Heart left ventricle (tissue), 16 donors: Measurements from ENCODE around the gene DUOXA1. TPM values are rescaled to one million over a fixed set of nuclear protein-coding genes. Genes with fewer than 3 reads are reported as not detected.

ENCODE experiments used
- ATAC-seq, 4 donors: fragments of 200-7000 bp; cut with Tn5 transposase; one replicate each; pipeline ENCODE4 v1.9.1; 2020 to 2022; ENCODE audit warnings: moderate library complexity in 4 of 4, mild to moderate bottlenecking in 3 of 4, moderate number of reproducible peaks in 1 of 4
- DNase-seq, 5 donors: peaks; one replicate each; pipeline ENCODE4 v3.0.0-alpha.2; 2020
- H3K27ac ChIP-seq, 12 donors: fragments of 200-600 bp; sonication (generic) in 4 of 12; one replicate each; pipeline versions ENCODE4 v1.5.0 to v1.8.0; 2016 to 2022; ENCODE audit warnings: mild to moderate bottlenecking in 2 of 12
- H3K27me3 ChIP-seq, 9 donors: fragments of 200-600 bp; sonication (generic) in 2 of 9; one replicate each; pipeline versions ENCODE4 v1.5.1 to v1.8.0; 2016 to 2022; ENCODE audit warnings: mild to moderate bottlenecking in 3 of 9
- H3K36me3 ChIP-seq, 9 donors: fragments of 200-600 bp; sonication (generic) in 2 of 9; one replicate each; pipeline versions ENCODE4 v1.5.0 to v1.8.0; 2018 to 2022; ENCODE audit warnings: mild to moderate bottlenecking in 2 of 9
- H3K4me1 ChIP-seq, 12 donors: fragments of 200-600 bp; sonication (generic) in 4 of 12; one replicate each; pipeline versions ENCODE4 v1.5.0 to v1.8.0; 2016 to 2022; ENCODE audit warnings: mild to moderate bottlenecking in 3 of 12
- H3K4me3 ChIP-seq, 12 donors: fragments of 200-600 bp; sonication (generic) in 4 of 12; one replicate each; pipeline versions ENCODE4 v1.5.0 to v1.8.0; 2017 to 2022; ENCODE audit warnings: mild to moderate bottlenecking in 9 of 12, moderate library complexity in 4 of 12
- H3K9me3 ChIP-seq, 12 donors: fragments of 200-600 bp; sonication (generic) in 4 of 12; one replicate each; pipeline versions ENCODE4 v1.5.0 to v1.8.0; 2016 to 2022; ENCODE audit warnings: mild to moderate bottlenecking in 1 of 12
- POLR2A ChIP-seq, 2 donors: fragments of 450-650 bp; IDR thresholded peaks; one replicate each; pipeline ENCODE4 v1.6.1; 2017; ENCODE audit warnings: antibody characterized with exemption in 2 of 2, mild to moderate bottlenecking in 2 of 2, moderate library complexity in 2 of 2
- WGBS, 4 donors: extraction: QIAGEN DNeasy Blood & Tissue Kit in 2 of 4; methylation state at CpG; one replicate each; pipeline versions ENCODE4 v1.1.5 to v1.1.7; 2013 to 2018; 5-methylcytosine and 5-hydroxymethylcytosine counted together
- intact Hi-C, 10 donors: fragments of 100-400 bp; cut with DNase I; formaldehyde crosslinking; loops; one replicate each; pipeline versions ENCODE4 v1.11.1 to v1.14.2; 2022
- polyA plus RNA-seq, 2 donors: library from polyadenylated mRNA; stranded (reverse); fragments of 200-250 nt; gene quantifications; one replicate each; pipeline ENCODE4 v1.2.3, GENCODE V29; 2013
- total RNA-seq, 9 donors: library from RNA; depleted of rRNA in 2 of 9; stranded (reverse); fragments of >200 nt in 2 of 9; fragmentation: NEBNext Ultra II Directional in 3 of 9; extraction: Animal tissue kit (Norgen Biotek cat#: 25700) in 3 of 9; gene quantifications; one replicate each; pipeline versions ENCODE4 v1.1.0 to v1.2.4, GENCODE V29; 2016 to 2023
- TF ChIP-seq, protein P1 (sequence below), 12 donors: fragments of 200-600 bp; sonication (generic) in 4 of 12; IDR thresholded peaks; one replicate each; pipeline versions ENCODE4 v1.5.0 to v1.8.0; 2018 to 2022; ENCODE audit warnings: antibody characterized with exemption in 12 of 12, mild to moderate bottlenecking in 5 of 12
- donor health status: ischemic (EF 13 %, LVEDD 7.1; RV severe dilation, severe dysfunction).
- donor health status: healthy with polysubstance abuse.
- donor health status: DM: no; HTN: yes; CAD: no.
- donor health status: DM: no; HTN: no; CAD: no.
- donor health status: ischemic (EF 25% LVEDD 6.9; RV normal size, moderate dysfunction).
- donor health status: ischemic (EF 25% LVEDD 5.7; RV mildly dilated, moderate dysfunction).
- donor health status: healthy.
- donor health status: DM: yes; HTN: yes; CAD: no.
- donor health status: ischemic (EF 35%, LVEDD 5.7; RV mildly dilated, moderate dysfunction).
- donor health status: nonischemic (EF 11% LVEDD 7.7; RV severe dilation, severe dysfunction).
- donor health status: DM: yes; HTN: yes; CAD: no.
- donor health status: PGD.
- donor health status: ischemic (EF 29% LVEDD 5.4; RV normal size, mild dysfunction).
- donor health status: nonischemic (EF 23%, LVEDD 6.1; RV moderate dilation, normal function).

DUOXA1 gene
- total and polyA plus RNA-seq, 11 donors, result 0.11 to 1.3 (median 0.31) TPM; not detected in 3

GRCh38 chr15:45146405-45146804 is 16.7 kb upstream of the DUOXA1 start:
- no peak for ATAC-seq
- H3K27me3 ChIP-seq, result peaks cover 0 to 4% (median 0%) of the 10 kb centered on the region in 9 donors

DNA sequence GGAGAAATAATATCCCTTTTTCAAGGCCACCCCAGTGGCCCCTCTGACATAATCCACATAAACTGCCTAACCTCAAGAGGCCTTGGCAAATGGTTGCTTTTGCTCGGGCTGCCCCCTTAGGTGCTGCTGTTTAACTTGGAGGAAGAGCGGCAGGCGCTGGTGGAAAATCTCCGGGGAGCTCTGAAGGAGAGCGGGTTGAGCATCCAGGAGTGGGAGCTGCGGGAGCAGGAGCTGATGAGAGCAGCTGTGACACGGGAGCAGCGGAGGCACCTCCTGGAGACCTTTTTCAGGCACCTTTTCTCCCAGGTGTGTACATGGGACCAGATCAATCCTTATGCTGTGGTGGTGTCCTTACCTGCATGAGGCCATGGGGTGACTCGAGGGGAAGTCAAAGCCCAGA is 15.1 kb upstream of the DUOXA1 start:
- H3K4me3 ChIP-seq, result no peak overlapping the region
- TF ChIP-seq, protein P1, sequence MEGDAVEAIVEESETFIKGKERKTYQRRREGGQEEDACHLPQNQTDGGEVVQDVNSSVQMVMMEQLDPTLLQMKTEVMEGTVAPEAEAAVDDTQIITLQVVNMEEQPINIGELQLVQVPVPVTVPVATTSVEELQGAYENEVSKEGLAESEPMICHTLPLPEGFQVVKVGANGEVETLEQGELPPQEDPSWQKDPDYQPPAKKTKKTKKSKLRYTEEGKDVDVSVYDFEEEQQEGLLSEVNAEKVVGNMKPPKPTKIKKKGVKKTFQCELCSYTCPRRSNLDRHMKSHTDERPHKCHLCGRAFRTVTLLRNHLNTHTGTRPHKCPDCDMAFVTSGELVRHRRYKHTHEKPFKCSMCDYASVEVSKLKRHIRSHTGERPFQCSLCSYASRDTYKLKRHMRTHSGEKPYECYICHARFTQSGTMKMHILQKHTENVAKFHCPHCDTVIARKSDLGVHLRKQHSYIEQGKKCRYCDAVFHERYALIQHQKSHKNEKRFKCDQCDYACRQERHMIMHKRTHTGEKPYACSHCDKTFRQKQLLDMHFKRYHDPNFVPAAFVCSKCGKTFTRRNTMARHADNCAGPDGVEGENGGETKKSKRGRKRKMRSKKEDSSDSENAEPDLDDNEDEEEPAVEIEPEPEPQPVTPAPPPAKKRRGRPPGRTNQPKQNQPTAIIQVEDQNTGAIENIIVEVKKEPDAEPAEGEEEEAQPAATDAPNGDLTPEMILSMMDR (IDR thresholded peaks at IDR 0.05), result no peak
- TF ChIP-seq POLR2A (IDR thresholded peaks at IDR 0.05), result no peak
- H3K4me1 ChIP-seq, result no peaks in the 10 kb centered on the region
- ATAC-seq (no peak), DNase-seq (no peak)
- intact Hi-C loops, result no loop called here
- H3K27ac ChIP-seq, result no peak overlapping the region
- H3K36me3 ChIP-seq, result peaks cover 0 to 2% (median 0%) of the 10 kb centered on the region in 9 donors
- WGBS, 4 donors, result 76 to 89% (median 82%) methylated on average over 9 of the region's 9 CpGs
- peaks cover 0 to 8% (median 0%) of the 10 kb centered on the region in 9 donors for H3K27me3 ChIP-seq
- H3K9me3 ChIP-seq, result no peaks in the 10 kb centered on the region

More at GRCh38 chr15:45146405-45146804, 16.7 kb upstream of the DUOXA1 start:
- no peaks in the 10 kb centered on the region for H3K4me1 ChIP-seq
- no peak overlapping the region for H3K27ac ChIP-seq
- H3K9me3 ChIP-seq, result no peaks in the 10 kb centered on the region
- intact Hi-C loops, result no loop called here
- H3K4me3 ChIP-seq, result no peak overlapping the region
- H3K36me3 ChIP-seq, result peaks cover 0 to 5% (median 0%) of the 10 kb centered on the region in 9 donors
- TF ChIP-seq POLR2A (IDR thresholded peaks at IDR 0.05), result no peak
- TF ChIP-seq, protein P1 (IDR thresholded peaks at IDR 0.05), result no peak
- 74 to 84% (median 81%) methylated on average over 4 of the region's 4 CpGs for WGBS, 4 donors
- no peak for DNase-seq

- Histone ChIP-seq H3K27me3 (peaks cover 0 to 8% (median 0%) of the 10 kb centered on the region in 9 donors), H3K9me3 (no peaks in the 10 kb centered on the region), H3K4me3 (no peak overlapping the region), H3K36me3 (peaks cover 0 to 2% (median 0%) of the 10 kb centered on the region in 9 donors), H3K27ac (no peak overlapping the region), H3K4me1 (no peaks in the 10 kb centered on the region)
- no peak for ATAC-seq
- intact Hi-C loops, result no loop called here
- no peak for DNase-seq
- whole genome bisulfite sequencing, 4 donors, result 80 to 88% (median 83%) methylated on average over 8 to 11 of the region's 11 CpGs
- TF ChIP-seq, protein P1 (IDR thresholded peaks at IDR 0.05), result no peak
- no peak for TF ChIP-seq POLR2A (IDR thresholded peaks at IDR 0.05)
Measured at GRCh38 chr15:45143946-45144345, 14.3 kb upstream of the DUOXA1 start.

GRCh38 chr15:45143056-45143455 is 13.4 kb upstream of the DUOXA1 start:
- DNase-seq, result no peak
- Histone ChIP-seq H3K27ac (no peak overlapping the region), H3K4me3 (no peak overlapping the region), H3K4me1 (no peaks in the 10 kb centered on the region), H3K36me3 (peaks cover 0 to 2% (median 0%) of the 10 kb centered on the region in 9 donors), H3K27me3 (peaks cover 0 to 11% (median 0%) of the 10 kb centered on the region in 9 donors), H3K9me3 (no peaks in the 10 kb centered on the region)
- no peak for ATAC-seq
- intact Hi-C loops, result no loop called here
- WGBS, 4 donors, result 50 to 91% (median 86%) methylated on average over 1 to 7 of the region's 7 CpGs
- TF ChIP-seq, protein P1 (IDR thresholded peaks at IDR 0.05), result no peak
- no peak for TF ChIP-seq POLR2A (IDR thresholded peaks at IDR 0.05)
